Stimulated activated CD4-positive, alpha-beta T cell treated with anti-CD3 and anti-CD28 coated beads, Interleukin-2, amount 100 ng/mL, for 24 hours (primary cell): ENCODE data around the gene PPP1R3D.
A peak's percentile ranks its signal among the peaks of the same experiment; 100 is the strongest.

Experiments
- DNase-seq, 2 donors: peaks; one replicate each; pipeline ENCODE4 v3.0.0-alpha.2; 2020

The PPP1R3D gene

DNA sequence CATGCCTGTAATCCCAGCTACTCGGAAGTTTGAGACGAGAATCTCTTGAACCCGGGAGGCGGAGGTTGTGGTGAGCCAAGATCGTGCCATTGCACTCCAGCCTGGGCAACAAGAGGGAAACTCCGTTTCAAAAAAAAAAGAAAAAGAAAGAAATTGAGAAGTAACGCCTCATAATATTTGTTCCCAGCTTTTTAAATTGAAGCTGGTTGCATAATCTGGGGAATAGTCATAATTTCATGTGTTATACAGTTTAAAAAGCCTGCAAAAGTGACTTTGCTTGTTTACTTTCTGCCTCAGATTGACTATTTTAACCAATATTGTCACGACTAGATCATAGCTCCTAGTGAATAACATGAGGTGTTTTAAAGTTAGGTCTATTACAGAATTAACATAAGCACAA, 7.3 kb upstream of the PPP1R3D start:
- no peak for DNase-seq

GRCh38 chr20:59945731-59946130, 5.6 kb upstream of the PPP1R3D start:
- DNase-seq, result no peak

- no peak for DNase-seq
Measured at GRCh38 chr20:59945175-59945574, 5.1 kb upstream of the PPP1R3D start.

DNA sequence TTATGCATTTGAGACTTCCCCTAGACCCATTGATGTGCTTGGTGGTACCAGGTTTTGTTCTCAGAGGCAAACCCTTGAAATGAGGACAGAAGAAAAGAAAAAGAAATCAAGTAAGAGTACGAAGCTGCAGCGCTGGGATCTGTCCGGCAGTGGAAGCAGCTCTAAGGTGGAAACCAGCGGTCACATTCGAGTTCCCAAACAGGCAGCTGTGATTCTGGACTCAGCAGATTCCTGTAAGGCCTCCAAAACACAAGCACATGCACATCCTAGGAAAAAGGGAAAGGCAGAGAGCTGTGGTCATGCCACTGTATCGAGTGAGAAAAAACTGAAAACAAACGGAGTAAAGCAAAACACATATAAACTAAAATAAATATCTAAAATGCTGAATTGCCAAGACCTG, 4.6 kb upstream of the PPP1R3D start:
- DNase-seq, result no peak

DNA sequence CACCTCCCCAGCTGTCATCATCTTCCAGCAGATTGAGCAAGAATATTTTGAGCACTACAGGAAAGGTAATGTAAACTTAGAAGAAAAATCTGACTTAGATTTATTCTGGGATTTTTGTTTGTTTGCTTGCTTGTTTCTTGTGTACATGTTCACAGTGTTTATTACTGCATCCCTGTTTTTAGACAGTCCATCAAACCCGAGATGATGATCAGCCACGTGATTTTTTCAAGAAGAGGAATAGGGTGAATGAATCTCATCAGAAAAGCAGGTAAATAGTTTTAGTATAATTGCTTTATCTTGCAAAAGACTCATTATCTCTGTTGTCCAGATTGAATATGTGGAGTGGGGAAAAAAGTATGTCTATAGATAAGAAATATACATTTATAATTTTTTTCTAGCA, 2.1 kb upstream of the PPP1R3D start:
- DNase-seq, result no peak

DNA sequence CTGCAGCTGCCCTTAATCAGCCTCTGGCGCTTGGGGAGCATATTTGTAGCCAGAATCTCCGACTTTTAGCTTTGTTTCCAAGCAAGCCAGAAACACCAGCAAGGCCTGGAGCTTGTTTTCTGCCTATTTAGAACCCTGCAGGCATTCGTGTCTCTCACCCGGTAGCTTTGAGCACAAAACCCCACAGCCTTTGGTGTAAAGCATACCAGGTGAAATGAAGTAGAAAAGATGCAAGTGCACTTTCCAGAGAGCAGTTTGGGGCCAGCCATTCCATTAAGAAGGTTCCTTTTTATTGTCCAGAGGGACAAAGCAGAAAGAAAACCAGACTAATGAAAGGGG, 820 bp upstream of the PPP1R3D start:
- no peak for DNase-seq

DNA sequence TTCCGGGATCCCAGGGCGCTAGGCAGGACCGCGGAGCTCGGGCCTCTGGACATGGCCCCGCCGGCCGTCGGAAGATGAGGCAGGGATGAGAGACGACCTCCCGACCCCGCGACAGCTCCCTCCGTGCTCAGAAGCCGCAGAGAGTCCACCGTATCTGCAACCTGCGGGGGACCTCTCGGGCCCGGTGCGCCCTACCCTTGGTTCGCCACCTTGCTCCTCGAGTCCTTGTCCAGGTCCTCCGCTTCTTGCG, 301 bp downstream of the PPP1R3D start:
- no peak for DNase-seq

GRCh38 chr20:59939052-59939878, 840 bp downstream of the PPP1R3D start:
- DNase-seq, result no peak

DNA sequence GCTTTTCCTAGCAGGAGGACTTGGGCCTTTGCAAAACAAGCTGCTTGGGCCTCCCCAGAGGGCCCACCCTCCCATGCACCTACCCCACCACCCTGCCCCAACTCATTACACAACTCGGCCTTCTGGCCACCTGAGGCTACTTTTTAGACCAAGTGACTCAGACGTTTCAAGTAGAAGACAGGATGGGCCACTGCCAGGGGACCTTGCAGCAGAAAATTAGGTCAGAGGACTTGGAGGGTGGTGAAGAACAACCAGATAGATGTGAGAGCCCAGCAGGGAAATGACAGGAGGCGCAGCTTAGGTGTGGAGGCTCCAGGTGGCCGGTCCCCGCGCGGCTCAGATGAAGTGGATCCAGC, 1.4 kb downstream of the PPP1R3D start:
- DNase-seq, result no peak

GRCh38 chr20:59938221-59938620, 1.9 kb downstream of the PPP1R3D start:
- DNase-seq, result no peak

DNA sequence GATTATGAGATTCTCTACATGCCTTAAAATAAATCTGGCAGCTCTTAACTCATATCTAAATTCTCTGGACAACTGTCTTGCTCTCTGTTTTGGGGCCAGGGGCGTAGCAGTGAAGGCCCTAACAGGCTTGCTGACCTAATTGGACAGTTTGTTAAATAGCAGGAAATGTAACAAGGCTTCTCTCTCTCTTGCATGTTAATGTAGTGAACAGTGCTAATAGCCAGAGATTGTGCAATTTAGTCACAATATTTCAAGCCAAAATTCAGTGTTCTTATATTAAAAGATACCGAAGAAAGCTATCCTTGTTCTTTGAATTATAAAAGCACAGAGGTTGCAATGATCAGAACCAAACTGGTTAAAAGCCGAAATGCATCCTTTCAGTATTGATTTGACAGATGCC, 3.0 kb downstream of the PPP1R3D start:
- no peak for DNase-seq

DNA sequence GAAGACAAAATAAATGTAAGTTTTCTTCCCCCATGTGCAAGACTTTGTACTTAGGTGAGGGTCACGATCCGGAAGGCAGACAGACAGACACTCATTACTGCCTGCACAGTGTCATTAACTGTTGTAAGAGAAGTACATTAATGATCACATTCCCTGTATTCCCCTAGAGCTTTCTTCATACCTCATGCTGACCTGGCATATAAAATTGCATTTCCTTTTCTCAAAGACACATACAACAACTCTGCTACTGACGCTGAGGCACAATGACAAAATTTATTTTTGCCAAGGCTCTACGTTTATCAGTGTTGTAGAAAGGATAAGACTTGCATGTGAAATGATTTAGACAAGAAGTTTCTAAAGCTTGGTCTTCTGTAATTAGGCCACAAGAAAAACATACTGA, 3.7 kb downstream of the PPP1R3D start:
- no peak for DNase-seq

DNA sequence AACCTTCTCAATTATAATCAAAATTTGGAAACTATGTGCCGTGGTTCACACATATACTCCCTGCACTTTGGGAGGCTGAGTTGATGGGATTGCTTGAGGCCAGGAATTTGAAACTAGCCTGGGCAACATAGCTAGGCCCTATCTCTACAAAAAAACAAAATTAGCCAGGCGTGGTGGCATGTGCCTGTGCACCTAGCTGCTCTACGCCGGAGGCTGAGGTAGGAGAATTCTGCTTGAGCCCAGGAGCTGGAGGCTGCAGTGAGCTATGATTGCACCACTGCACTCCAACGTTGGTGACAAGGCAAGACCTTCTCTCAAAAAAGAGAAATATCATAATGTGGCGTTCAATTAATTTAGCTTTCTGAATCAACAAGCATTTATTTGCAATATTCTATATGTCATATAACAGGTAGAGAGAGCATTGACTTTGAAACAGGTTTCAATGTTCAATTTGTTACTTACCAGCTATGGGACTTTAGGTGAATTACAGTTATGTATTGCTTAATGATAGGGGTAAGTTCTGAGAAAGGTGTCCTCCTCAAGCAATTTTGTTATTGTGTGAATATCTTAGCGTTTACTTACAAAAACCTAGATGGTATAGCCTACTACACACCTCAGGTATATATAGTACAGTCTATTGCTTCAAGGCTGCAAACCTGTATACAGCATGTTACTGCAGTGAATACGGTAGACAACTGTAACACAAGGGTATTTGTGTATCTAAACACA, 4.5 kb downstream of the PPP1R3D start:
- no peak for DNase-seq

GRCh38 chr20:59933849-59934585, 6.1 kb downstream of the PPP1R3D start:
- DNase-seq, result peak; percentile 84 to 85

DNA sequence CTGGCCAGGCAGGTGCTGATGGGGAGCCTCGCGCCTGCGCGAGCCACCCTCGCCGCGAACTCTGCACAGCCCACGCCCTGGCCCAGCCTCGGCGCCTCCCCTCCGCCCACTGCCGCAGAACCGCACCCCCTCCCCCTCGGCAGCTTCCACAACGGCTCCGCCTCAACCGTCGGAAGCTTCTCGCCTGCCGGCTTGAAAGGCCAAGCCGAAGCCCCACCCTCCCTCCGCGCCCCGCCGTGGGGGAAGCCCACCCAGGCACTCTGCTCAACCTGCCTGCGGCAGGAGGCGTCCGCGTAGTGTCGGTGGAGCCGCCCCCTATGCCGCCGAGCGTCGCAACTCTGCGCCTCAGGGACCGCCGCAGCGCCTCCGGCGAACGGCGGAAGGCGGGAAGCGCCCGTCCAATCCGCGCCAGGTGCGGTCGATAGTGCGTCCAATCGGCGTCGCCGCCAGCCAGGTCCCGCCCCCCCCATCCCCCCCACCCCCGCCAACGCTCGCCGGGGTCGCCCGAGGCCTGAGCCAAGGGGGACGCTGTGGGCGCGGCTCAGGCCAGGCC, 6.7 kb downstream of the PPP1R3D start, which contains the start of gene SYCP2:
TSS of gene SYCP2 (minus strand) at position 342 of the 553 bp plus-strand sequence. CDS start 11,224 bp downstream, outside the sequence.
- DNase-seq, result peak; percentile 61

DNA sequence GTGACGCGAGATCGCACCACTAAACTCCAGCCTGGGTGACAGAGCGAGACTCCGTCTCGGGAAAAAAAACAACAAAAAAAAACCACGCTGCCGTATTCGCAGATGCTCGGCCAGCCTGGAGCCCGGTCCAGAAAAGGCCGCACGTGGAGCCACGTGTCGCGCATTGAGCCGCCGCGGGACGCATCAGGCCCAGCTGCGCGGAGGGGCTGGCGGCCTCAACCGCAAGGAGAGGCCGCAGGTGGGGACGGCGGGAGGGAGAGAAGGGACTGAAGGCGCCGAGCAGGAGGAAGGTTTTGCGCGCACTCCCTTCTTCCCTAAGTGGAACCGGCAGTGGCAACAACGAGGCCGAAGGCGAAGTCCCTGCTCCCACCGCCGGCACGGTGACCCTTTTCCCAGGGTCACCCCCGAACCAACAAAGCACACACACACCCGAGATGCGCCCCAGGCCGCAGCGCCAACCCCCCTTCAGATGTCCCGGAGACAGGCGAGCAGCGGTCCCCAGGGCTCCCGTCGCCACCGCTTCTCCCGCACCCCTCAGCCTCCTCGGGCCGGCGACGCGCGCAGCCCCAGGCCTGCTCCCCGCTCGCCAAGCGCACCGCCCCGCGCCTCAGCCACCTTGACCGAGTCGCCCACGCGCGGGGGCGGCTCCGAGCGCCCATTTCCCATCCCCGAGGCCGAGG, 7.3 kb downstream of the PPP1R3D start:
- no peak for DNase-seq

DNA sequence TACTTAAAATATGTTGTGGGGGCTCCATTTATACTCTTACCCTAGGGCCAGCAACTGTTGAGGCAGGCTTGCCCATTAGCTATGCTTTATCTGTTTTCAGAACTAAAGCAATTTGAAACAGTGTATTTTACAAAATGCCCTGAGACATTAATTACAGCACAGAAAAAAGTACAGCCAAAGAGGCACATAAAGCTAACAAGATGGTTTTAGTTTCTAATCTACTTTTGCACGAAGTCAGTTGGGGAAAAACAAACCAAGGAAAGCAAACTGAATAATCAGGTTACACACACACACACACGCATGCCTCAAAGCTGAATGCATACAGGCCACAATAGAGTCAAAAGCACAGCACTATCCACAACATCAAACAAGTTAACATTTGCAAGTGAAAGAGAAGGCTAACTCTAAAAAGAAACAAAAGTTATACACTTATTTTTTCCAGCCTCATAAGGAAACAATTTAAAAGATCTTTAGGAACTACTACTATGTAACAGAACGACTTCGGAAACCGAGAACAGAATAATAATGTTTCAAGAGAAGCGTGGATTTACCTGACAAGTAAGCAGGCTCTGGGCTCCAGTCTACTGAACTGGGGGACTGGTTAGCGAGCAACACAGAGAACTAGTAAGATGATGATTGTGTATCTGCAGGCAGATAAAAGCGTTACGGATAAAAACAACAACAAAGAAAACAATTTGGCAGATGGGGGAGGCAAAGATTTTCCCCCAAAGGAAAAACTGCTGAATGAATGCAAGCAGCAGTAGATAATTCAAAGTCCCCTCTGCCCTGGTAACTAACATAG, 8.4 kb downstream of the PPP1R3D start:
- DNase-seq, result no peak

GRCh38 chr20:59925899-59926298, 14.2 kb downstream of the PPP1R3D start:
- no peak for DNase-seq

GRCh38 chr20:59925359-59925758, 14.7 kb downstream of the PPP1R3D start:
- DNase-seq, result no peak

GRCh38 chr20:59923514-59923913, 16.6 kb downstream of the PPP1R3D start:
- no peak for DNase-seq

DNA sequence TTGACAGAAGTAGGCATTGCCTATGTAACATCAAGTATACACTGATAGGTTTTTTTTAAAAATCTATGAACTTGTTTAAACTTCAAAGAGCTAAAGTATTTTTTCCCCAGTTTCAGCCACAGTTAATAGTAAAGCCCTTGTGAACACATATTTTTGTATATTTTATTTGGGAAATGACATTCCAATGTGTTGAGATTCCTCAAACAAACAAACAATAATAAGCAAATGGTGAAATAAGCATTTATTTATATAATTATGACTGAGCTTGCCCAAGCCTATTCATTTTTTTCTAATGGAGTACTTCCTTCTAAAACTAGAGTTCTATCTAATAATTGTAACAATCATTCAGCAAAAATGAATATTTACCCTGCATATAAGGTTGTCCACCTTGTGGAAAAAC, 19.2 kb downstream of the PPP1R3D start:
- DNase-seq, result no peak

DNA sequence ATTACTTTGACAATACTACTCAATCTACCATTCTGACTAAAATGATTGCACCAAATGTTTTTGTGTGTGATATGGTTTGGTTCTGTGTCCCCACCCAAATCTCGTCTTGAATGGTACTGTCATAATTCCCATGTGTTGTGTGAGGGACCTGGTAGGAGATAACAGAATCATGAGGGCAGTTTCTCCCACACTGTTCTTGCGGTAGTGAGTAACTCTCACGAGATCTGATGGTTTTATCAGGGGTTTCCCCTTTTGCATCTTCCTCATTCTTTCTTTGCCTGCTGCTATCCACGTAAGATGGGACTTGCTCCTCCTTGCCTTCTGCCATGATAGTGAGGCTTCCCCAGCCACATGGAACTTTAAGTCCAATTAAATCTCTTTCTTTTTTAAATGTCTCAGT, 27.5 kb downstream of the PPP1R3D start:
- DNase-seq, result no peak
